Chondrocyte (in vitro differentiated cells): Measurements from ENCODE around the gene FBXW8. TPM values are rescaled to one million over a fixed set of nuclear protein-coding genes. Genes with fewer than 3 reads are reported as not detected.
A peak's percentile ranks its signal among the peaks of the same experiment; 100 is the strongest.

Experiments
- DNase-seq: peaks from one replicate; pipeline ENCODE4 v3.0.0; 2021; ENCODE audit warnings: mixed read lengths, low spot score
- H3K27ac Mint-ChIP-seq: one replicate; pipeline ENCODE4 v1.8.0; 2021; ENCODE audit warnings: mild to moderate bottlenecking, moderate library complexity, mixed read lengths; ENCODE audit not compliant: unreplicated experiment
- H3K27me3 Mint-ChIP-seq: 2 replicates; pipeline ENCODE4 v1.8.0; 2021; ENCODE audit warnings: low read depth, mixed read lengths
- H3K36me3 Mint-ChIP-seq: 2 replicates; pipeline ENCODE4 v1.8.0; 2021; ENCODE audit warnings: low read depth, mixed read lengths
- H3K4me1 Mint-ChIP-seq: 2 replicates; pipeline ENCODE4 v1.8.0; 2021; ENCODE audit warnings: low read depth, mild to moderate bottlenecking, mixed read lengths
- H3K4me3 Mint-ChIP-seq: one replicate; pipeline ENCODE4 v1.8.0; 2021; ENCODE audit warnings: mild to moderate bottlenecking, moderate library complexity, mixed read lengths; ENCODE audit not compliant: unreplicated experiment
- H3K9me3 Mint-ChIP-seq: 2 replicates; pipeline ENCODE4 v1.8.0; 2021; ENCODE audit warnings: low read depth, mixed read lengths
- total RNA-seq: library from RNA; stranded (reverse); gene quantifications from 3 replicates; pipeline ENCODE4 v1.2.1, GENCODE V29; 2021
- TF ChIP-seq, protein P1 (sequence below): fragments of 200-600 bp; sonication (generic); IDR thresholded peaks from 2 replicates; pipeline ENCODE4 v1.5.0; 2021; ENCODE audit warnings: antibody characterized with exemption, mild to moderate bottlenecking, moderate library complexity

Gene FBXW8
- total RNA-seq, 1 donor from 2014 or later, result 30.3 TPM

DNA sequence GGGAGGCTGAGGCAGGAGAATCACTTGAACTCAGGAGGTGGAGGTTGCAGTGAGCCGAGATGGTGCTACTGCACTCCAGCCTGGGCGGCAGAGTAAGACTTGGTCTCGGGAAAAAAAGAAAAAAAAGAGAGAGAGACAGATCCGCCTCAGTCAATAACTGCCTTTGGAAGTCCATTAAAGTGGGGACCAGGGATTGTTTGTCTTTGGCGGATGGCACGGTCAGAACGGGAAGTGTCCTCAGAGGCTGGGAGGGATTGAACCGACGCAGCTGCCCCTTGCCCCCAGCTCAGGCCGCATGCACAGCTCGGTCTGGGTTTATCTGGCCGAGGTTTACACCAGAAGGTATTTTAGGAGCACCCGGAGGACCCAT, 134.0 kb downstream of the FBXW8 start:
- peaks cover 32% of the 10 kb centered on the region for H3K4me1 Mint-ChIP-seq
- no peaks in the 10 kb centered on the region for H3K9me3 Mint-ChIP-seq
- TF ChIP-seq, protein P1, sequence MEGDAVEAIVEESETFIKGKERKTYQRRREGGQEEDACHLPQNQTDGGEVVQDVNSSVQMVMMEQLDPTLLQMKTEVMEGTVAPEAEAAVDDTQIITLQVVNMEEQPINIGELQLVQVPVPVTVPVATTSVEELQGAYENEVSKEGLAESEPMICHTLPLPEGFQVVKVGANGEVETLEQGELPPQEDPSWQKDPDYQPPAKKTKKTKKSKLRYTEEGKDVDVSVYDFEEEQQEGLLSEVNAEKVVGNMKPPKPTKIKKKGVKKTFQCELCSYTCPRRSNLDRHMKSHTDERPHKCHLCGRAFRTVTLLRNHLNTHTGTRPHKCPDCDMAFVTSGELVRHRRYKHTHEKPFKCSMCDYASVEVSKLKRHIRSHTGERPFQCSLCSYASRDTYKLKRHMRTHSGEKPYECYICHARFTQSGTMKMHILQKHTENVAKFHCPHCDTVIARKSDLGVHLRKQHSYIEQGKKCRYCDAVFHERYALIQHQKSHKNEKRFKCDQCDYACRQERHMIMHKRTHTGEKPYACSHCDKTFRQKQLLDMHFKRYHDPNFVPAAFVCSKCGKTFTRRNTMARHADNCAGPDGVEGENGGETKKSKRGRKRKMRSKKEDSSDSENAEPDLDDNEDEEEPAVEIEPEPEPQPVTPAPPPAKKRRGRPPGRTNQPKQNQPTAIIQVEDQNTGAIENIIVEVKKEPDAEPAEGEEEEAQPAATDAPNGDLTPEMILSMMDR, result no peak
- H3K4me3 Mint-ChIP-seq, result no peak overlapping the region
- DNase-seq, result no peak
- H3K36me3 Mint-ChIP-seq, result no peaks in the 10 kb centered on the region
- no peak overlapping the region for H3K27ac Mint-ChIP-seq
- no peaks in the 10 kb centered on the region for H3K27me3 Mint-ChIP-seq

DNA sequence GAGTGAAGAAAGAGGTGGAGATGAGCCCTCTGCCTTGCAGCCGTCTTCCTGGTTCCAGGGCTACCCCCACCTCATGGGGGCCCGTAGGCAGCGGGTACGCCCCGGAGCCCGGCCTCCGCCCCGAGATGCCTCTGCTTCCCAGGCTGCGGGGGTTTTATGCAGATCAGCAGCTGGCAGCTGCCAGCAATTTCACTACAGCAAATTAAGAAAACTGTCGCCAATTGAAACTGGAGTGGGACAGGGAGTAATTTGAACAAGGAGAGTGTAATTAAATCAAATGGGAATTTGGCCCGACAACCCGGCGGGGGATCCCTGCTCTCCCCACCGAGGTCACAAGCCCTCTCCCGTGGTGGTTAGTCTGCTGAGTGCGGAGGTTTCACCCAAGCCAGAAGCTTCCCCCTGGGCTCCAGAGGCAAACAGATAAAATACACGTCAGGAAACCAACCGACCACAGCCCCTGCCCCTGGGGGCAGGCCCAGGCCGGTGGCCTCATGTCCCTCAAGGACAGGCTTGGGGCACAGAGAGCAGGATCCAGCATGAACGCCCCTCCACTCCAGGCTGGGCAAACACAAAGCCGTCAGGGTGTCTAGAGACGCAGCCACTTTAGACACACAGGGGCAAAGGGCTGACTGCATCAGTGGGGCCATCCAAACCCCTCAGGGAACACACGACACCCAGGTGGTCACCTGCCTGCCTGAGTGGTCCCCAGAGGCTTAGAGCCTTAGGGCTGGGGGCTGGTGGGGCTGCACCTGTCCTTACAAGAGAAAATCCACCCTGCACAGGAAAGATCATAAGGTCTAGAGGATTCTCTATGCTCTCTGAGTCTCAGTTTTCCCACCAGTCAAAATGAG, 134.6 kb downstream of the FBXW8 start:
- Mint-ChIP-seq H3K36me3 (no peaks in the 10 kb centered on the region), H3K27ac (no peak overlapping the region), H3K27me3 (no peaks in the 10 kb centered on the region), H3K9me3 (no peaks in the 10 kb centered on the region), H3K4me1 (peaks cover 38% of the 10 kb centered on the region), H3K4me3 (no peak overlapping the region)
- TF ChIP-seq, protein P1, result no peak
- DNase-seq, result no peak

DNA sequence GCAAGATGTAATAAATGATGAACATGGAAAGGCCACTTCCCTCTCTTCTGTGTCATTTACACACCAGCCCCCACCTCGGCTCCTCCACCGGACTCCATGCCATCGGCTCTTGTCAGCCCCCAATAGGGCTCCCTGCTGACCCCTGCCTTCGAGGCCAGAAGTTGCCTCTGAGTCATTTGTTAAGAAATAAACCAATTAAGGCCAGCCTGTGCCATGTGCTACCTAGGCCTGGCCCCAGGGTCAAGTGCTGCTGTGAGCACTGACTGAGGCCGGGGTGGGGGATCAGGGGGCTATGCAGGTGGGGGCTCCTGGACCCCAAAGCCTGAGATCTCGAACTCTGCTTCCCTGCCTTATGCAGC, 135.2 kb downstream of the FBXW8 start:
- peaks cover 38% of the 10 kb centered on the region for H3K4me1 Mint-ChIP-seq
- H3K27ac Mint-ChIP-seq, result no peak overlapping the region
- no peaks in the 10 kb centered on the region for H3K36me3 Mint-ChIP-seq
- H3K4me3 Mint-ChIP-seq, result no peak overlapping the region
- no peaks in the 10 kb centered on the region for H3K9me3 Mint-ChIP-seq
- TF ChIP-seq, protein P1, result peak; percentile 19
- DNase-seq, result no peak
- H3K27me3 Mint-ChIP-seq, result no peaks in the 10 kb centered on the region

- H3K4me3 Mint-ChIP-seq, result no peak overlapping the region
- H3K36me3 Mint-ChIP-seq, result no peaks in the 10 kb centered on the region
- H3K9me3 Mint-ChIP-seq, result no peaks in the 10 kb centered on the region
- peaks cover 2% of the 10 kb centered on the region for H3K27me3 Mint-ChIP-seq
- H3K4me1 Mint-ChIP-seq, result peaks cover 38% of the 10 kb centered on the region
- H3K27ac Mint-ChIP-seq, result no peak overlapping the region
- TF ChIP-seq, protein P1, result no peak
- DNase-seq, result no peak
These were observed 135.7 kb downstream of the FBXW8 start for GRCh38 chr12:117046425-117046824.

DNA sequence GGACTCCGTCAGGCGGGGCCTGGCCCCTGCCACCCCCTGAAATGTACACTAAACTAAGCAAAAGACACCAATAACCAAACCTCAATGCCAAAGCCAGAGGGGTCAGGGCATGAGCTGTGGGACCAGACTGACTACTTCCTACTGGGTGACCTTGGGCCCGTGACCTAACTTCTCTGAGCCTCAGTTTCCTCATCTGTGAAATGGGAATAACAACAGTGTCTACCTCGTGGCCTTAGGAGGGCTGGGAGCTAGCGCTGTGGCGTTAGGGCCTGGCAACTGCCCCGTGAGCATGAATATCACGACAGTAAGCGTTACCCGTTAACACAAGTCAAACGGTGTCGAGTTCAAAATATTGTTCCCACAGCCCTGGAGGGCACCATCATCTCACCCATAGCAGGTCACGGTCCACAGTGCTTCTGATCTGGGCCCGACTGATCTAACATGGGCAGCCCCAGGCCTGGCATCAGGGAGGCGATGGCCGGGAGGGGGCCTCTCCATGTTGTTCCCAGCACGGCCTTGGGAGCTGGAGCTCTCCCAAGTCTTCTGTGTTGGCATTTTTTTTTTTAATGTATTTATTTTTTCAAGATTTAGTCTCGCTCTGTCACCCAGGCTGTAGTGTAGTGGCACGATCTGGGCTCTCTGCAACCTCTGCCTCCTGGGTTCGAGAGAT, 136.2 kb downstream of the FBXW8 start:
- TF ChIP-seq, protein P1, result no peak
- H3K4me3 Mint-ChIP-seq, result no peak overlapping the region
- no peaks in the 10 kb centered on the region for H3K9me3 Mint-ChIP-seq
- no peak for DNase-seq
- peaks cover 38% of the 10 kb centered on the region for H3K4me1 Mint-ChIP-seq
- H3K27me3 Mint-ChIP-seq, result peaks cover 4% of the 10 kb centered on the region
- no peaks in the 10 kb centered on the region for H3K36me3 Mint-ChIP-seq
- peak overlapping the region; percentile 98 for H3K27ac Mint-ChIP-seq
